GM23338 (cell line): ENCODE measurements around the gene DOK7. TPM values are rescaled to one million over a fixed set of nuclear protein-coding genes. Genes with fewer than 3 reads are reported as not detected.

ENCODE experiments used
- ATAC-seq: fragments of 200-7000 bp; cut with Tn5 transposase; 3 replicates; pipeline ENCODE4 v1.9.1; 2020
- DNase-seq: peaks from one replicate; pipeline ENCODE4 v3.0.0-alpha.2; 2015; ENCODE audit warnings: low spot score
- H2AFZ ChIP-seq: fragments of 200-600 bp; sonication (generic); 2 replicates; pipeline ENCODE4 v1.8.0; 2016; ENCODE audit warnings: antibody characterized with exemption, mild to moderate bottlenecking, moderate library complexity
- H3F3A ChIP-seq: fragments of 200-600 bp; sonication (generic); replicated peaks from 2 replicates; pipeline ENCODE4 v1.8.0; 2017; ENCODE audit warnings: antibody characterized with exemption, mixed run types, low read depth
- H3K27ac ChIP-seq: fragments of 200-600 bp; sonication (generic); 2 replicates; pipeline ENCODE4 v1.6.1; 2016; ENCODE audit warnings: low read depth
- H3K27me3 ChIP-seq: fragments of 200-600 bp; sonication (generic); 2 replicates; pipeline ENCODE4 v1.8.0; 2016; ENCODE audit warnings: mild to moderate bottlenecking, mixed run types, moderate library complexity; ENCODE audit not compliant: insufficient read depth
- H3K36me3 ChIP-seq: fragments of 200-600 bp; sonication (generic); 2 replicates; pipeline ENCODE4 v1.8.0; 2016; ENCODE audit warnings: mild to moderate bottlenecking; ENCODE audit not compliant: insufficient read depth
- H3K4me1 ChIP-seq: fragments of 200-600 bp; sonication (generic); 2 replicates; pipeline ENCODE4 v1.8.0; 2016; ENCODE audit warnings: mild to moderate bottlenecking, moderate library complexity; ENCODE audit not compliant: insufficient read depth
- H3K4me2 ChIP-seq: fragments of 200-600 bp; sonication (generic); 2 replicates; pipeline ENCODE4 v1.7.1; 2017; ENCODE audit warnings: mixed run types
- H3K4me3 ChIP-seq: fragments of 200-600 bp; sonication (generic); 2 replicates; pipeline ENCODE4 v1.6.1; 2016; ENCODE audit warnings: mixed run types
- H3K79me2 ChIP-seq: fragments of 200-600 bp; sonication (generic); replicated peaks from 2 replicates; pipeline ENCODE4 v1.8.0; 2017; ENCODE audit warnings: mild to moderate bottlenecking; ENCODE audit not compliant: insufficient read depth
- H3K9me2 ChIP-seq: fragments of 200-600 bp; sonication (generic); 2 replicates; pipeline ENCODE4 v1.8.0; 2017; ENCODE audit not compliant: insufficient read depth
- H4K20me1 ChIP-seq: fragments of 200-600 bp; sonication (generic); replicated peaks from 2 replicates; pipeline ENCODE4 v1.8.0; 2017; ENCODE audit warnings: mild to moderate bottlenecking; ENCODE audit not compliant: insufficient read depth
- H3K27ac Mint-ChIP-seq: 2 replicates; pipeline ENCODE4 v1.8.0; 2020; ENCODE audit warnings: inconsistent platforms, mild to moderate bottlenecking, moderate library complexity, mixed read lengths
- H3K27me3 Mint-ChIP-seq: 3 replicates; pipeline ENCODE4 v1.8.0; 2022; ENCODE audit warnings: low read depth, mild to moderate bottlenecking, moderate library complexity, mixed read lengths, inconsistent platforms; ENCODE audit not compliant: insufficient read depth, poor library complexity
- H3K36me3 Mint-ChIP-seq: 3 replicates; pipeline ENCODE4 v1.8.0; 2021; ENCODE audit warnings: low read depth, mild to moderate bottlenecking, inconsistent platforms, moderate library complexity, mixed read lengths
- H3K4me1 Mint-ChIP-seq: 3 replicates; pipeline ENCODE4 v1.8.0; 2020; ENCODE audit warnings: mild to moderate bottlenecking, inconsistent platforms, mixed read lengths
- H3K4me3 Mint-ChIP-seq: 3 replicates; pipeline ENCODE4 v1.8.0; 2021; ENCODE audit warnings: moderate library complexity, mild to moderate bottlenecking, inconsistent platforms, mixed read lengths
- H3K9me3 Mint-ChIP-seq: 3 replicates; pipeline ENCODE4 v1.8.0; 2020; ENCODE audit warnings: moderate library complexity, mild to moderate bottlenecking, inconsistent platforms, mixed read lengths
- CREB1 ChIP-seq: fragments of 250-450 bp; sonication (Bioruptor Pico); IDR thresholded peaks from 2 replicates; pipeline ENCODE4 v1.5.0; 2020; ENCODE audit warnings: low read depth, mild to moderate bottlenecking, moderate library complexity
- CTCF ChIP-seq, 2 experiments: fragments of 200-600 bp in 1 of 2; sonication (generic) in 1 of 2; conservative IDR thresholded peaks; 2 replicates each; pipeline versions ENCODE4 v1.5.1 to v1.6.1; 2016 to 2017; ENCODE audit warnings: antibody characterized with exemption in 2 of 2, low read depth in 2 of 2, mild to moderate bottlenecking in 2 of 2, moderate library complexity in 1 of 2
- EZH2phosphoT487 ChIP-seq: fragments of 200-600 bp; sonication (generic); IDR thresholded peaks from one replicate; pipeline ENCODE4 v1.8.1; 2018; ENCODE audit warnings: antibody characterized with exemption; ENCODE audit not compliant: unreplicated experiment
- STAT1 ChIP-seq: IDR thresholded peaks from one replicate; pipeline ENCODE4 v1.6.1; 2016; ENCODE audit warnings: antibody characterized with exemption; ENCODE audit not compliant: unreplicated experiment
- ZNF462 ChIP-seq: fragments of 250-450 bp; sonication (Bioruptor Pico); IDR thresholded peaks from 2 replicates; pipeline ENCODE4 v1.5.0; 2020; ENCODE audit warnings: mild to moderate bottlenecking, moderate library complexity
- polyA plus RNA-seq: library from polyadenylated mRNA; unstranded; fragments of >200 nt; fragmentation: Nextera tagmentation; extraction: Ambion mirVana; gene quantifications from 2 replicates; pipeline ENCODE4 v1.2.1, GENCODE V29; 2016
- total RNA-seq: library from RNA; depleted of rRNA; stranded (reverse); fragments of >200 nt; shearing (Covaris generic); gene quantifications from 2 replicates; pipeline ENCODE4 v1.2.3, GENCODE V29; 2014

DOK7 gene
- total and polyA plus RNA-seq, 2 experiments from 2014 or later = 0.34 to 0.52 TPM

GRCh38 chr4:3472411-3473141 lies 9.5 kb downstream of the DOK7 start (continued):
- TF ChIP-seq CTCF (conservative IDR thresholded peaks at IDR 0.05; ENCODE audit: low read depth in 2 of 2) (no peak), ZNF462 (no peak), STAT1 (no peak)

- peaks cover 47% of the 10 kb centered on the region for H3K27me3 Mint-ChIP-seq
- H3K9me2 ChIP-seq = no peaks in the 10 kb centered on the region
- H3K27ac Mint-ChIP-seq = no peak overlapping the region
- H3K27me3 ChIP-seq = peaks cover 17% of the 10 kb centered on the region
- no peak overlapping the region for H3K27ac ChIP-seq
- H3K4me1 Mint-ChIP-seq = peaks cover 3% of the 10 kb centered on the region; the same call in 1 of the 3 replicates
- H3K4me2 ChIP-seq = no peak overlapping the region
- no peaks in the 10 kb centered on the region for H3K36me3 Mint-ChIP-seq
- DNase-seq (no peak), ATAC-seq (peak; percentile 21; the same call in 2 of the 3 replicates)
- H3K9me3 Mint-ChIP-seq = no peaks in the 10 kb centered on the region
- no peaks in the 10 kb centered on the region for H3K36me3 ChIP-seq
- no peak overlapping the region for H3K4me3 ChIP-seq
- H3K4me3 Mint-ChIP-seq = no peak overlapping the region
- H4K20me1 ChIP-seq = no peaks in the 10 kb centered on the region
- no peak overlapping the region for H2AFZ ChIP-seq
- H3K4me1 ChIP-seq = no peaks in the 10 kb centered on the region
- no peaks in the 10 kb centered on the region for H3K79me2 ChIP-seq
- H3F3A ChIP-seq = no peaks in the 10 kb centered on the region
- TF ChIP-seq CREB1 (CRISPR knock-in tag) = no peak
- TF ChIP-seq ZNF462 = no peak
- TF ChIP-seq EZH2phosphoT487 = no peak
These were observed 10.3 kb downstream of the DOK7 start for GRCh38 chr4:3473181-3473950.
